Measurements from ENCODE around the gene LRRC61. TPM values are rescaled to one million over a fixed set of nuclear protein-coding genes. Genes with fewer than 3 reads are reported as not detected.
"Not testable (repeated sequence)": the region's sequence is repeated elsewhere in the genome, so short reads cannot be mapped to it uniquely, and the experiment has no call there.

LRRC61 gene
- total RNA-seq, 1 experiment from 2014 or later, result 35.8 TPM

DNA sequence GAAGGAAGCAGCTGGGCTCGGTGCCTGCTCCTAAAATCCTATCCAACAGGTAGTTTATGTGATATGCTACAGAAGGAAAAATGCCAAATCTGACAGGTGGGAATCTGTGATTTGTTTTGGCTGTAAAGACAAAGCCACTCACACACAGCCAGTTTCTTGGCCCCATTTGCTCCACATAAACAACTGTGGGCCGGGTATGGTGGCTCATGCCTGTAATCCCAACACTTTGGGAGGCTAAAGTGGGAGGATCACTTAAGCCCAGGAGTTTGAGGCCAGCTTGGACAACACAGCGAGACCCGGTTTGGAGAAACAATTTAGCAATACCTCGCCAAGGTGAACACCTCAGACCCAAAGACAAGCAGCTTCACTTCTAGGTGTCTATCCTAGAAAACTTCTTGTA, 16.8 kb upstream of the LRRC61 start:
- intact Hi-C loops (cut with micrococcal nuclease; ENCODE audit: unreplicated experiment); DNase-seq; H3K4me3 ChIP-seq (ENCODE audit: low read depth, low read length); H3K4me1 ChIP-seq; H3K27me3 ChIP-seq (replicated peaks; ENCODE audit: control insufficient read depth, insufficient read depth, low read length); H3K36me3 Mint-ChIP-seq (ENCODE audit: insufficient read depth, unreplicated experiment); H3K4me3 Mint-ChIP-seq (ENCODE audit: unreplicated experiment); POLR2A ChIA-PET; CTCF ChIA-PET; H3K9me3 ChIP-seq; BruUV-seq (replicated peaks); H3K27ac Mint-ChIP-seq (ENCODE audit: unreplicated experiment); H3K36me3 ChIP-seq (ENCODE audit: control insufficient read depth, insufficient read depth, low read length); H3K27me3 Mint-ChIP-seq (ENCODE audit: insufficient read depth, unreplicated experiment): not testable (repeated sequence)
- H3K4me1 Mint-ChIP-seq (ENCODE audit: low read depth, unreplicated experiment), result peaks cover 13% of the 10 kb centered on the region
- peaks cover 10% of the 10 kb centered on the region for H3K9me3 Mint-ChIP-seq (ENCODE audit: unreplicated experiment)

DNA sequence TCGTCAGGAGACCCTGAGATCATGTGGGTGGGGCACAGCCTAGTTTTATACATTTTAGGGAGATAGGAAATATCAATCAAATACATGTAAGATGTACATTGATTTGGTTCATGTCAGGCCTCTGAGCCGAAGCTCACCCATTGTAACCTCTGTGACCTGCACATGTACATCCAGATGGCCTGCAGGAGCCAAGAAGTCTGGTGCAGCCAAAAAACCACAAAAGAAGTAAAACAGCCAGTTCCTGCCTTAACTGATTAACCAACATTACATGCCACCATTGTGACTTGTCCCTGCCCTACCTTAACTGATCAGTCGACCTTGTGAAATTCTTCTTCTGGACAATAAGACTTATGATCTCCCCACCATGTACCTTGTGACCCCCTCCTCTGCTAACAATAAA, 16.0 kb upstream of the LRRC61 start:
- peaks cover 5% of the 10 kb centered on the region; the same call in 1 of the 2 replicates for H3K4me1 ChIP-seq
- DNase-seq, result no peak
- H3K27me3 ChIP-seq (replicated peaks; ENCODE audit: control insufficient read depth, insufficient read depth, low read length), result no peaks in the 10 kb centered on the region
- H3K4me3 Mint-ChIP-seq (ENCODE audit: unreplicated experiment), result no peak overlapping the region
- intact Hi-C loops (cut with micrococcal nuclease; ENCODE audit: unreplicated experiment), result no loop called here
- H3K36me3 Mint-ChIP-seq (ENCODE audit: insufficient read depth, unreplicated experiment), result no peaks in the 10 kb centered on the region
- BruUV-seq (replicated peaks), result no TSS peak
- H3K9me3 Mint-ChIP-seq (ENCODE audit: unreplicated experiment), result peaks cover 10% of the 10 kb centered on the region
- H3K4me1 Mint-ChIP-seq (ENCODE audit: low read depth, unreplicated experiment), result peaks cover 13% of the 10 kb centered on the region
- ChIA-PET POLR2A (no interaction called here), CTCF (no interaction called here)
- H3K4me3 ChIP-seq (ENCODE audit: low read depth, low read length), result no peak overlapping the region
- TF ChIP-seq CTCF (IDR thresholded peaks at IDR 0.05; ENCODE audit: insufficient read depth in 1 of 2, low read depth in 1 of 2, low read length in 1 of 2, severe bottlenecking in 1 of 2, unreplicated experiment in 1 of 2), result no peak
- H3K27ac Mint-ChIP-seq (ENCODE audit: unreplicated experiment), result no peak overlapping the region
- H3K36me3 ChIP-seq (ENCODE audit: control insufficient read depth, insufficient read depth, low read length), result no peaks in the 10 kb centered on the region
- H3K9me3 ChIP-seq, result no peaks in the 10 kb centered on the region
- no peaks in the 10 kb centered on the region for H3K27me3 Mint-ChIP-seq (ENCODE audit: insufficient read depth, unreplicated experiment)

- TF ChIP-seq CTCF (IDR thresholded peaks at IDR 0.05; ENCODE audit: insufficient read depth in 1 of 2, low read depth in 1 of 2, low read length in 1 of 2, severe bottlenecking in 1 of 2, unreplicated experiment in 1 of 2), result no peak
- no peaks in the 10 kb centered on the region for H3K36me3 Mint-ChIP-seq (ENCODE audit: insufficient read depth, unreplicated experiment)
- intact Hi-C loops (cut with micrococcal nuclease; ENCODE audit: unreplicated experiment), result no loop called here
- peak overlapping the region; percentile 6 for H3K27ac Mint-ChIP-seq (ENCODE audit: unreplicated experiment)
- H3K4me3 ChIP-seq (ENCODE audit: low read depth, low read length), result no peak overlapping the region
- no peaks in the 10 kb centered on the region for H3K27me3 Mint-ChIP-seq (ENCODE audit: insufficient read depth, unreplicated experiment)
- no peak for DNase-seq
- H3K27me3 ChIP-seq (replicated peaks; ENCODE audit: control insufficient read depth, insufficient read depth, low read length), result no peaks in the 10 kb centered on the region
- no TSS peak for BruUV-seq (replicated peaks)
- no peaks in the 10 kb centered on the region for H3K9me3 ChIP-seq
- H3K36me3 ChIP-seq (ENCODE audit: control insufficient read depth, insufficient read depth, low read length), result no peaks in the 10 kb centered on the region
- no peak overlapping the region for H3K4me3 Mint-ChIP-seq (ENCODE audit: unreplicated experiment)
- ChIA-PET POLR2A (no interaction called here), CTCF (interaction anchor here (0.7 kb wide), 1 partner anchor 66 kb away, joined by 5 read pairs; no protein-coding TSS in a partner anchor)
- peaks cover 5% of the 10 kb centered on the region; the same call in 1 of the 2 replicates for H3K4me1 ChIP-seq
- H3K4me1 Mint-ChIP-seq (ENCODE audit: low read depth, unreplicated experiment), result peaks cover 15% of the 10 kb centered on the region
- H3K9me3 Mint-ChIP-seq (ENCODE audit: unreplicated experiment), result peaks cover 10% of the 10 kb centered on the region
These were observed 15.3 kb upstream of the LRRC61 start for GRCh38 chr7:150307904-150308303.

DNA sequence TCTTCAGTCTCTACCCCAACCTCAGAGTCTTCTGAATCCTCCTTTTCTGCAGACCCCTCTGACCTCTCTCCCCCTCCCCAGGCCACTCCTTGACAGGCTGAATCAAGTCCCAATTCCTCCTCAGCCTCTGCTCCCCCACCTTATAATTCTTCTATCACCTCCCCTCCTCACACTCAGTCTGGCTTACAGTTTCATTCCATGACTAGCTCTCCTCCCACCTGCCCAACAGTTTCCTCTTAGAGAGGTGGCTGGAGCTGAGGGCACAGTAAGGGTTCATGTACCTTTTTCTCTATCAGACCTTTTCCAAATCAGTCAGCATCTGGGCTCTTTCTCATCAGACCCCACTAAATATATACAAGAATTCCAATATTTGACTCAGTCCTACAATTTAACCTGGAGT, 14.6 kb upstream of the LRRC61 start:
- H3K4me3 Mint-ChIP-seq (ENCODE audit: unreplicated experiment), result no peak overlapping the region
- H3K9me3 Mint-ChIP-seq (ENCODE audit: unreplicated experiment), result peaks cover 10% of the 10 kb centered on the region
- H3K4me1 Mint-ChIP-seq (ENCODE audit: low read depth, unreplicated experiment), result peaks cover 19% of the 10 kb centered on the region
- Histone ChIP-seq H3K4me3 (ENCODE audit: low read depth, low read length) (no peak overlapping the region), H3K27me3 (replicated peaks; ENCODE audit: control insufficient read depth, insufficient read depth, low read length) (no peaks in the 10 kb centered on the region), H3K9me3 (no peaks in the 10 kb centered on the region), H3K36me3 (ENCODE audit: control insufficient read depth, insufficient read depth, low read length) (no peaks in the 10 kb centered on the region), H3K4me1 (peaks cover 11% of the 10 kb centered on the region; the same call in 1 of the 2 replicates)
- no peaks in the 10 kb centered on the region for H3K27me3 Mint-ChIP-seq (ENCODE audit: insufficient read depth, unreplicated experiment)
- BruUV-seq (replicated peaks), result no TSS peak
- no peak for TF ChIP-seq CTCF (IDR thresholded peaks at IDR 0.05; ENCODE audit: insufficient read depth in 1 of 2, low read depth in 1 of 2, low read length in 1 of 2, severe bottlenecking in 1 of 2, unreplicated experiment in 1 of 2)
- peak overlapping the region; percentile 6 for H3K27ac Mint-ChIP-seq (ENCODE audit: unreplicated experiment)
- no peaks in the 10 kb centered on the region for H3K36me3 Mint-ChIP-seq (ENCODE audit: insufficient read depth, unreplicated experiment)
- POLR2A ChIA-PET, result no interaction called here
- CTCF ChIA-PET, result interaction anchor here (0.7 kb wide), 1 partner anchor 65 kb away, joined by 5 read pairs; no protein-coding TSS in a partner anchor
- intact Hi-C loops (cut with micrococcal nuclease; ENCODE audit: unreplicated experiment), result no loop called here
- DNase-seq, result no peak

All from Caco-2 (cell line).